Nasal cavity respiratory epithelium epithelial cell of viscerocranial mucosa (primary cell): ENCODE data around the gene ADAMTSL2. TPM values are rescaled to one million over a fixed set of nuclear protein-coding genes. Genes with fewer than 3 reads are reported as not detected.

Experiments used
- total RNA-seq: library from RNA; depleted of rRNA; stranded (reverse); fragments of >200 nt; gene quantifications from 2 replicates; pipeline ENCODE4 v1.2.3, GENCODE V29; 2014

The ADAMTSL2 gene
- under 0.01 TPM in 1 of 2 replicates, not detected in the other for total RNA-seq

DNA sequence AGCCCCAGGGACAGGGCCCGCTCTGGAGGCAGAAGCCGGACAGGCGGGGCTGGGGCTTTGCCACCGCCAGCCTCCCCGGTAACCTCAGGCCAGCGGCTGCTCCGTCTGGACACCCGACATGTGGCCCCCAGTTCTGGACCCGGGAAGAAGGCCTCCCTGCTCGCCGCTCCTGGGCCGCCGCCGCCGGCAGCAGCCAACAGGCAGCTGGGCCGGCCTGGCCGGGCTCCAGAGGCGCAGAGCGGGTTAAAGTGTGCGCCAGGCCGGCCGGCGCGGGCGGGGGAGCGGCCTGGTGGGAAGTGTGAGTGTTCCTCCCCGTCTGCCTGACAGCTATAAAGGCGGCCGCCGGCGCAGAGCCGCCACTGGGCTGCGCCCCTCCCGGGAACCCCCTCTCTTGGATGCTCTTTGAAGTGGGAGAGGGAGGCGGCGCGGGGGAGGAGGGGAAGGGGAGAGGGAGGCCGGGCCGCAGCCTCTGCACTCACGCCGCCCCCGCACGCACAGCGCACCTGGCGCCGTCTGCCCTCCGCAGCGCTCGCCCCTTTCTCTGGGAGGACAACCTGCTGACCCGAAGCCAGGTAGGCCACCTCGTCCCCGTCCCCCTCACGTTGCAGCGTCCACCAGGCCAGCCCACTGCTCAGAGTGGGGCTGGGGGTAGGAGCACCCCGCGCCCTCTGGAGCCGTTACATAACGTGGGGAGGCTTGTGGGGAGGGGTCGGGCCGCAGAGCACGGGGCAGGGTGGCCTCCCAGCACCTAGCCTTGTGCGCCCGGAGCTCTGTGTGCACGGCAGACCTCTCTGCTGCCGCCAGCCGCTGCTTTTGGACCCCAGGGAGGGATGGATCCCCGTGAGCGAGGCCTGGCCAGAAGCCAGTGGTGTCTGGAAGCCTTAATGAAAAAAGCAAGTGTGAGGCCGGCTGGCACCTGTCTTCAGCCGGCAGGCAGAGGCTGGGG, at the start of gene ADAMTSL2:
Gene ADAMTSL2 (plus strand): TSS at position 359 of the 946 bp plus-strand sequence. CDS start 2,009 bp downstream, outside the sequence.

GRCh38 chr9:133524679-133525228, 9.8 kb upstream of the ADAMTSL2 start, which contains the start of gene MYMK:
Gene MYMK (minus strand): TSS chr9:133524959. CDS start chr9:133524844, 115 bp downstream.

DNA sequence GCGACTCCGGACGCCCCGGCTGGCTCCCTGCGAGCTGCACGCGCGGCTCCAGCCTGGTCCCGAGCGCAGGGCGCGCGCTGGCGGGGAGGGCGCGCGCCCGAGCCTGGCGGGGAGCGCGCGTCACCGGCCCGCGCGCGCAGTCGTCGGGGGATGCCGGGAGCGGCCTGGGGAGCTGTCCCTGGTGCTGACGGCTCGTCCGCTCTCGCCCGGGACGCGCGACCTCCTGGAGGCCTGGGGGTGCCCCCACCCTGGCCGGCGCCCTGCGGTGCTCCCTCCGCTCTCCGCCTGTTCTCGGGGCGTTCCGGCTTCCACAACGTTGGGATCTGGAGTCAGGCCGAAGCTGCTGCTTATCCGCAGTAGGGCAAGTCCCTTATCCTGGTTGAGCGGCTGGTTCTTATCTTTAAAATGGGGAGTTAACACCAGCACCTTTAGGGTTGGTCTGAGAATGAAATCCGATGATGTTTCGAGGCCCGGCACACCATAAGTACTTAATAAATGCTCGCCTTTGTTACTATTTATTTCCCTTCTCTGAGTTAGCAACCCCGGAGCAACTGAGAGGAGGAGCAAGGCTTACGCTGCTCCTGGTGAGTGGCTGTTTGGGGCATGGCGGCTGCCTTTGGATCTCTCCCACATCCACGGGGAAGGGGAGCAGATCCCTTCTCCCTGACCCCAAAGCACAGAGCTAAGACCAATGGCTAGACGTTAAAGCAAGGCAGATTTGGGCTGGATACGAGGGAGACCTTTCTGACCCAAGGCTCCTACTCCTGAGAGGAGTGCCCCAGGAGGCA, 75.0 kb downstream of the ADAMTSL2 start, which contains the start of gene FAM163B:
Gene FAM163B (minus strand): TSS at position 79 of the 788 bp plus-strand sequence. CDS start 29,166 bp downstream, outside the sequence.

Other genes starting within 250 kb of the ADAMTSL2 start
- gene SURF6, start 198.5 kb upstream of the ADAMTSL2 start, total RNA-seq: 9.2 and 23.6 TPM in 2 replicates
- gene MED22, start 186.6 kb upstream of the ADAMTSL2 start, total RNA-seq: 17.1 and 22.8 TPM in 2 replicates
- 1,202 and 2,134 TPM in 2 replicates for gene RPL7A, start 186.5 kb upstream of the ADAMTSL2 start, total RNA-seq
- 16.4 and 44.1 TPM in 2 replicates for gene SURF1, start 178.2 kb upstream of the ADAMTSL2 start, total RNA-seq
- 36.0 and 64.9 TPM in 2 replicates for gene SURF2, start 178.2 kb upstream of the ADAMTSL2 start, total RNA-seq
- gene SURF4, start 158.6 kb upstream of the ADAMTSL2 start, total RNA-seq: 239 and 361 TPM in 2 replicates
- gene STKLD1, start 158.3 kb upstream of the ADAMTSL2 start, total RNA-seq: under 0.01 and 0.07 TPM in 2 replicates
- gene REXO4, start 116.7 kb upstream of the ADAMTSL2 start, total RNA-seq: 29.0 and 39.8 TPM in 2 replicates
- 1.4 and 3.8 TPM in 2 replicates for gene ADAMTS13, start 112.3 kb upstream of the ADAMTSL2 start, total RNA-seq
- gene CACFD1, start 74.7 kb upstream of the ADAMTSL2 start, total RNA-seq: 4.8 and 10.8 TPM in 2 replicates
- 3.8 and 6.2 TPM in 2 replicates for gene SLC2A6, start 55.6 kb upstream of the ADAMTSL2 start, total RNA-seq
- gene MYMK, start 9.7 kb upstream of the ADAMTSL2 start, total RNA-seq: not detected in 2 replicates
- not detected in 2 replicates for gene FAM163B, start 74.7 kb downstream of the ADAMTSL2 start, total RNA-seq
- gene DBH, start 101.7 kb downstream of the ADAMTSL2 start, total RNA-seq: not detected in 2 replicates
- gene SARDH, start 203.6 kb downstream of the ADAMTSL2 start, total RNA-seq: 1.00 TPM in 1 of 2 replicates, not detected in the other